ENCODE data around the gene SAG.

Gene SAG

GRCh38 chr2:233339427-233339826 is 31.8 kb downstream of the SAG start:
- no peak overlapping the region for H3K27ac ChIP-seq
- TF ChIP-seq, protein P1, sequence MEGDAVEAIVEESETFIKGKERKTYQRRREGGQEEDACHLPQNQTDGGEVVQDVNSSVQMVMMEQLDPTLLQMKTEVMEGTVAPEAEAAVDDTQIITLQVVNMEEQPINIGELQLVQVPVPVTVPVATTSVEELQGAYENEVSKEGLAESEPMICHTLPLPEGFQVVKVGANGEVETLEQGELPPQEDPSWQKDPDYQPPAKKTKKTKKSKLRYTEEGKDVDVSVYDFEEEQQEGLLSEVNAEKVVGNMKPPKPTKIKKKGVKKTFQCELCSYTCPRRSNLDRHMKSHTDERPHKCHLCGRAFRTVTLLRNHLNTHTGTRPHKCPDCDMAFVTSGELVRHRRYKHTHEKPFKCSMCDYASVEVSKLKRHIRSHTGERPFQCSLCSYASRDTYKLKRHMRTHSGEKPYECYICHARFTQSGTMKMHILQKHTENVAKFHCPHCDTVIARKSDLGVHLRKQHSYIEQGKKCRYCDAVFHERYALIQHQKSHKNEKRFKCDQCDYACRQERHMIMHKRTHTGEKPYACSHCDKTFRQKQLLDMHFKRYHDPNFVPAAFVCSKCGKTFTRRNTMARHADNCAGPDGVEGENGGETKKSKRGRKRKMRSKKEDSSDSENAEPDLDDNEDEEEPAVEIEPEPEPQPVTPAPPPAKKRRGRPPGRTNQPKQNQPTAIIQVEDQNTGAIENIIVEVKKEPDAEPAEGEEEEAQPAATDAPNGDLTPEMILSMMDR (conservative IDR thresholded peaks at IDR 0.05), result no peak

- H3K27ac ChIP-seq, result no peak overlapping the region
- TF ChIP-seq, protein P1 (conservative IDR thresholded peaks at IDR 0.05), result no peak
These were observed 33.7 kb downstream of the SAG start for GRCh38 chr2:233341296-233341695.

DNA sequence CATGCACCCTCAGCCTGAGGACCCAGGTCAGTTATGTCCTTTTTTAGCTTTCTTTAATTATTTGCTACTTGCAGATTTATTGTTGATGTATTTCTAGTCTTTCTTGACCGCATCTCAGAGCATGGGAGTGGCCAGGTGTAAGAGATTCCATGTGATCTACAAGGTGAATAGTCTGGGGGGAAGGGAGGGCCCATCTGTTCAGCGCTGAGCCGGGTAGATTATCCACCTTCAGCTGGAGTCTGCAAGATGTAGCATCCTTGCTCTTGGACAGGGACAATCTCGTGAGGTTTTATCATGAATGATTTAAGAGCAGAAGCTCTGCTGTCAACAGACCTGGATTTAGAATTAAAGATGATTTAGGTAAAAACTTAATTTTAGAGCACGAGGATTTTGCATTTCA is 34.7 kb downstream of the SAG start:
- TF ChIP-seq, protein P1 (conservative IDR thresholded peaks at IDR 0.05), result no peak
- no peak overlapping the region for H3K27ac ChIP-seq

DNA sequence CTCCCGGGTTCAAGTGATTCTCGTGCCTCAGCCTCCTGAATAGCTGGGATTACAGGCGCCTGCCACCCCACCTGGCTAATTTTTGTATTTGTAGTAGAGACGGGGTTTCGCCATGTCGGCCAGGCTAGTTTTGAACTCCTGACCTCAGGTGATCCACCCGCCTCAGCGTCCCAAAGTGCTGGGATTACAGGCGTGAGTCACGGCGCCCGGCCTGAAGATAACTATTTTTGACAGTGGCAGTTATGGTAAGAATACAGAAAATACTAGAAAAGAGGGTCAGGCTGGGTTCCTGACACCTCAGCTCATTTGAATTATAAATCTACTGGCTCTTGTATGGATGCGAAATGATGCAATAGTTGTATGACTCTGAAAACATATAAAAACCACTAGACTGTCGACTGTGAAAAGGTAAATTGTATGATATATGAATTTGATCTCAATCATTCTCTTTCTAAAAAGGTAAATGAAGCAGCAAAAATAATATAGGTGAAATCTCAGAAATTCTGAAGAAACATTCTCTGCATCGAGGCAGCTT is 35.6 kb downstream of the SAG start:
- H3K27ac ChIP-seq, result no peak overlapping the region
- TF ChIP-seq, protein P1 (conservative IDR thresholded peaks at IDR 0.05), result no peak

DNA sequence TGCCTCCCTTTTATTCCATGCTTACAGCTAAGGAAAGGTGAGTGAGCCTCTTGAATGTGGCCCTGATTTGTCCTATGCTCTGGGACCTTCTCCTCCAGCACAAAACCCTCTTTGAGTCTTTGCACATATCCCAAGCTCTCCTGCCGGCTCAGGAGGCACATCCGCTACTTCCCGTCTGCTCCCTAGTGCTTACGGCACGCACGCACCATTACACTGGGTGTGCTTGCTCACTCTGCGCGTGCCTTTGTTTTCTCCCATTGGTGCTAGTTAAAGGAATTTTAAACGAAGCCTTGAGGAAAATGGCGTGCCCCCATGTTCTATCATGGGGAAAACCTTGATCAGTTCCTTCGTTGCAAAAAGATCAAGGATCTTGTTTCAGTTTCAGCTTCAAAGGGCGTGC is 38.8 kb downstream of the SAG start:
- TF ChIP-seq, protein P1 (conservative IDR thresholded peaks at IDR 0.05), result no peak
- H3K27ac ChIP-seq, result no peak overlapping the region

GRCh38 chr2:233346930-233347329 is 39.3 kb downstream of the SAG start:
- TF ChIP-seq, protein P1 (conservative IDR thresholded peaks at IDR 0.05), result no peak
- H3K27ac ChIP-seq, result no peak overlapping the region

GRCh38 chr2:233349005-233349998 is 41.7 kb downstream of the SAG start:
- no peak overlapping the region for H3K27ac ChIP-seq
- TF ChIP-seq, protein P1 (conservative IDR thresholded peaks at IDR 0.05), result no peak

Data from VCaP (cell line).